Right lobe of liver (tissue), 6 donors: ENCODE measurements around the gene TAB2. TPM values are rescaled to one million over a fixed set of nuclear protein-coding genes. Genes with fewer than 3 reads are reported as not detected.
A peak's percentile ranks its signal among the peaks of the same experiment; 100 is the strongest.

Experiments used
- ATAC-seq, 4 donors: fragments of 200-7000 bp; cut with Tn5 transposase; one replicate each; pipeline ENCODE4 v1.9.1; 2020; ENCODE audit warnings: mild to moderate bottlenecking in 4 of 4, moderate library complexity in 4 of 4
- DNase-seq, 3 donors: peaks; one replicate each; pipeline ENCODE4 v3.0.0-alpha.2; 2020
- H3K27ac ChIP-seq, 3 donors: fragments of 200-600 bp; one replicate each; pipeline ENCODE4 v1.8.0; 2022
- H3K27me3 ChIP-seq, 2 donors: fragments of 200-600 bp; one replicate each; pipeline ENCODE4 v1.8.0; 2022
- H3K36me3 ChIP-seq, 4 donors: fragments of 200-600 bp; sonication (generic) in 1 of 4; one replicate each; pipeline versions ENCODE4 v1.5.1 to v1.8.0; 2017 to 2022; ENCODE audit warnings: control low read depth in 1 of 4
- H3K4me1 ChIP-seq, 4 donors: fragments of 200-600 bp; sonication (generic) in 1 of 4; one replicate each; pipeline versions ENCODE4 v1.5.1 to v1.8.0; 2017 to 2022; ENCODE audit warnings: control low read depth in 1 of 4
- H3K4me3 ChIP-seq, 3 donors: fragments of 200-600 bp; one replicate each; pipeline ENCODE4 v1.8.0; 2022
- H3K9me3 ChIP-seq, 4 donors: fragments of 200-600 bp; sonication (generic) in 1 of 4; one replicate each; pipeline versions ENCODE4 v1.5.1 to v1.8.0; 2017 to 2022; ENCODE audit warnings: control low read depth in 1 of 4
- CTCF ChIP-seq, 4 donors: fragments of 200-600 bp in 3 of 4; fragments of 450-650 bp in 1 of 4; IDR thresholded peaks; one replicate each; pipeline versions ENCODE4 v1.5.1 to v1.8.0; 2016 to 2022; ENCODE audit warnings: antibody characterized with exemption in 4 of 4, mild to moderate bottlenecking in 2 of 4
- POLR2A ChIP-seq: fragments of 450-650 bp; IDR thresholded peaks from one replicate; pipeline ENCODE4 v1.6.1; 2017; ENCODE audit warnings: antibody characterized with exemption, mild to moderate bottlenecking
- WGBS: methylation state at CpG from one replicate; pipeline ENCODE4 v1.1.6; 2018; ENCODE audit warnings: low coverage, low lambda C conversion rate; ENCODE audit not compliant: insufficient coverage; ENCODE audit errors: missing lambda C conversion rate; 5-methylcytosine and 5-hydroxymethylcytosine counted together
- intact Hi-C, 2 donors: fragments of 100-400 bp; cut with DNase I; formaldehyde crosslinking; loops; one replicate each; pipeline versions ENCODE4 v1.11.2 to v1.14.1; 2022
- total RNA-seq, 6 experiments: library from RNA; depleted of rRNA in 2 of 6; stranded (reverse); fragments of >200 nt in 2 of 6; fragmentation: NEBNext Ultra II Directional in 3 of 6; extraction: Animal tissue kit (Norgen Biotek cat#: 25700) in 3 of 6; gene quantifications; one replicate each; pipeline versions ENCODE4 v1.1.0 to v1.2.4, GENCODE V29; 2016 to 2023
- donor health status: DM: no; HTN: yes; CAD: no.
- donor health status: DM: no; HTN: no; CAD: no.
- donor health status: DM: no; HTN: no; CAD: no.
- donor health status: DM: no; HTN: yes; CAD: no.
- donor health status: DM: no; HTN: yes; CAD: no.

TAB2 gene
- total RNA-seq, 6 experiments from 2014 or later: 25.5 to 33.1 (median 30.2) TPM

- no peaks in the 10 kb centered on the region for H3K9me3 ChIP-seq
- intact Hi-C loops: no loop called here
- TF ChIP-seq CTCF (IDR thresholded peaks at IDR 0.05): no peak
- TF ChIP-seq POLR2A: no peak
- no peak overlapping the region for H3K4me3 ChIP-seq
- H3K4me1 ChIP-seq: peaks cover 0 to 66% (median 32%) of the 10 kb centered on the region in 4 donors
- WGBS: 63% methylated on average over 4 of the region's 4 CpGs
- DNase-seq: no peak
- H3K27ac ChIP-seq: no peak overlapping the region
- ATAC-seq: peak in 1 of 4 donors; percentile 69
- H3K36me3 ChIP-seq: no peaks in the 10 kb centered on the region
- H3K27me3 ChIP-seq: no peaks in the 10 kb centered on the region
Observed at GRCh38 chr6:149335924-149336608, 18.6 kb downstream of the TAB2 start.

- Histone ChIP-seq H3K9me3 (no peaks in the 10 kb centered on the region), H3K27me3 (no peaks in the 10 kb centered on the region), H3K4me3 (no peak overlapping the region), H3K4me1 (peaks cover 0 to 63% (median 30%) of the 10 kb centered on the region in 4 donors), H3K27ac (no peak overlapping the region), H3K36me3 (no peaks in the 10 kb centered on the region)
- intact Hi-C loops: no loop called here
- no peak for DNase-seq
- peak in 2 of 4 donors; percentile 12 to 33 for ATAC-seq
- no peak for TF ChIP-seq CTCF (IDR thresholded peaks at IDR 0.05)
- no peak for TF ChIP-seq POLR2A
Observed at GRCh38 chr6:149336609-149336928, 19.1 kb downstream of the TAB2 start.

- 19% methylated on average over 1 of the region's 1 CpG for WGBS
- intact Hi-C loops: no loop called here
- no peak for TF ChIP-seq POLR2A
- no peak for TF ChIP-seq CTCF (IDR thresholded peaks at IDR 0.05)
- Histone ChIP-seq H3K4me3 (no peak overlapping the region), H3K4me1 (peaks cover 0 to 58% (median 30%) of the 10 kb centered on the region in 4 donors), H3K27me3 (no peaks in the 10 kb centered on the region), H3K9me3 (no peaks in the 10 kb centered on the region), H3K36me3 (no peaks in the 10 kb centered on the region), H3K27ac (peak overlapping the region in 1 of 3 donors; percentile 18)
- ATAC-seq: peak in 3 of 4 donors; percentile 34 to 55 (median 50)
- DNase-seq: no peak
Observed at GRCh38 chr6:149337320-149337719, 19.8 kb downstream of the TAB2 start.

- H3K4me3 ChIP-seq: no peak overlapping the region
- ATAC-seq: peak in 2 of 4 donors; percentile 19 to 30
- WGBS: 33% methylated on average over 4 of the region's 4 CpGs
Observed at GRCh38 chr6:149340200-149340599, 22.7 kb downstream of the TAB2 start.

More at GRCh38 chr6:149340200-149340599, 22.7 kb downstream of the TAB2 start:
- Histone ChIP-seq H3K27me3 (no peaks in the 10 kb centered on the region), H3K4me1 (peaks cover 0 to 44% (median 23%) of the 10 kb centered on the region in 4 donors), H3K9me3 (no peaks in the 10 kb centered on the region), H3K36me3 (no peaks in the 10 kb centered on the region), H3K27ac (no peak overlapping the region)
- intact Hi-C loops: no loop called here
- TF ChIP-seq POLR2A (no peak), CTCF (IDR thresholded peaks at IDR 0.05) (no peak)
- no peak for DNase-seq
